GM18907 (cell line): ENCODE data around the gene SERPINE1.

Experiments
- ATAC-seq: cut with Tn5 transposase; IDR thresholded peaks from one replicate; pipeline ENCODE4 v1.9.1; 2021; ENCODE audit warnings: mild to moderate bottlenecking, moderate library complexity; ENCODE audit not compliant: unreplicated experiment

SERPINE1 gene

GRCh38 chr7:101185258-101185839 lies 58.4 kb downstream of the SERPINE1 start:
- no peak for ATAC-seq

- no peak for ATAC-seq
Observed at GRCh38 chr7:101186194-101186593, 59.3 kb downstream of the SERPINE1 start.

- ATAC-seq = no peak
Observed at GRCh38 chr7:101186844-101187428, 60.0 kb downstream of the SERPINE1 start.
